Adrenal gland (tissue), 12 donors: ENCODE results near the gene LRRC55. TPM values are rescaled to one million over a fixed set of nuclear protein-coding genes. Genes with fewer than 3 reads are reported as not detected.

ENCODE experiments used
- DNase-seq, 7 donors: peaks; one replicate each; pipeline ENCODE4 v3.0.0-alpha.2; 2019 to 2020
- H3K27ac ChIP-seq, 5 donors: fragments of 200-600 bp; sonication (generic) in 4 of 5; 1 replicate in 3 of 5; 2 replicates in 2 of 5; pipeline versions ENCODE4 v1.5.1 to v1.8.0; 2016 to 2020; ENCODE audit warnings: mild to moderate bottlenecking in 1 of 5
- H3K27me3 ChIP-seq: fragments of 200-600 bp; 2 replicates; pipeline ENCODE4 v1.8.0; 2021
- H3K36me3 ChIP-seq, 2 donors: fragments of 200-600 bp; replicated peaks in 1 of 2; 1 replicate in 1 of 2; 2 replicates in 1 of 2; pipeline versions ENCODE4 v1.5.1 to v1.8.0; 2018 to 2022
- H3K4me1 ChIP-seq, 2 donors: fragments of 200-600 bp; replicated peaks in 1 of 2; 1 replicate in 1 of 2; 2 replicates in 1 of 2; pipeline versions ENCODE4 v1.5.1 to v1.8.0; 2018 to 2021
- H3K4me3 ChIP-seq, 4 donors: fragments of 200-600 bp; sonication (generic) in 3 of 4; one replicate each; pipeline ENCODE4 v1.5.1; 2016 to 2018
- H3K9me3 ChIP-seq, 3 donors: fragments of 200-600 bp; sonication (generic) in 1 of 3; replicated peaks in 1 of 3; 1 replicate in 2 of 3; 2 replicates in 1 of 3; pipeline versions ENCODE4 v1.5.1 to v1.8.0; 2016 to 2021
- CTCF ChIP-seq, 6 experiments: fragments of 450-650 bp in 4 of 6; fragments of 200-600 bp in 2 of 6; sonication (generic) in 1 of 6; IDR thresholded peaks; 1 replicate in 5 of 6; 2 replicates in 1 of 6; pipeline versions ENCODE4 v1.5.1 to v1.8.0; 2016 to 2021; ENCODE audit warnings: antibody characterized with exemption in 6 of 6, mild to moderate bottlenecking in 2 of 6, moderate library complexity in 1 of 6
- POLR2A ChIP-seq, 2 donors: fragments of 450-650 bp; IDR thresholded peaks; one replicate each; pipeline ENCODE4 v1.6.1; 2017; ENCODE audit warnings: antibody characterized with exemption in 2 of 2, mild to moderate bottlenecking in 2 of 2, moderate library complexity in 1 of 2
- WGBS, 4 donors: extraction: QIAGEN DNeasy Blood & Tissue Kit in 2 of 4; methylation state at CpG; one replicate each; pipeline versions ENCODE4 v1.1.5 to v1.1.7; 2013 to 2017; 5-methylcytosine and 5-hydroxymethylcytosine counted together
- intact Hi-C, 2 donors: fragments of 100-400 bp; cut with DNase I; formaldehyde crosslinking; loops; one replicate each; pipeline versions ENCODE4 v1.14.1 to v1.15.0; 2022 to 2023
- polyA plus RNA-seq, 3 donors: library from polyadenylated mRNA; stranded (reverse); fragments of 200-250 nt in 2 of 3; fragments of 350-450 nt in 1 of 3; fragmentation: Illumina TruSeq in 1 of 3; extraction: RNeasy Lipid Tissue Mini Kit (QIAGEN cat#74804) in 1 of 3; gene quantifications; one replicate each; pipeline ENCODE4 v1.2.3, GENCODE V29; 2013 to 2014
- total RNA-seq, 9 donors: library from RNA; depleted of rRNA in 4 of 9; stranded (reverse); fragments of >200 nt in 4 of 9; fragments of 120-200 nt in 1 of 9; fragmentation: NEBNext Ultra II Directional in 1 of 9; extraction: Animal tissue kit (Norgen Biotek cat#: 25700) in 1 of 9; gene quantifications; one replicate each; pipeline versions ENCODE4 v1.1.0 to v1.2.4, GENCODE V29; 2013 to 2023
- donor health status: healthy with polysubstance abuse.
- donor health status: Bipolar disorder and iron deficiency.
- donor health status: DM: yes; HTN: yes; CAD: no.
- donor health status: DM: no; HTN: no; CAD: no.
- donor health status: DM: no; HTN: no; CAD: no.
- donor health status: DM: yes; HTN: yes; CAD: no.

The LRRC55 gene
- total and polyA plus RNA-seq, 12 donors: 0.08 to 1.1 (median 0.50) TPM; not detected in 1

- WGBS, 4 donors: 71 to 92% (median 85%) methylated on average over 3 of the region's 3 CpGs
- Histone ChIP-seq H3K4me3 (no peak overlapping the region), H3K4me1 (peaks cover 0 to 10% of the 10 kb centered on the region in 2 donors), H3K27me3 (no peaks in the 10 kb centered on the region), H3K9me3 (no peaks in the 10 kb centered on the region), H3K27ac (no peak overlapping the region), H3K36me3 (no peaks in the 10 kb centered on the region)
- TF ChIP-seq CTCF (IDR thresholded peaks at IDR 0.05): no peak
- no peak for TF ChIP-seq POLR2A (IDR thresholded peaks at IDR 0.05)
- intact Hi-C loops: loop anchor here in 1 of 2 donors (10.0 kb wide), 1 partner anchor 98 kb away; no protein-coding TSS in a partner anchor
- DNase-seq: no peak
Measured at GRCh38 chr11:57146301-57146700, 35.5 kb upstream of the LRRC55 start.

- H3K36me3 ChIP-seq: no peaks in the 10 kb centered on the region
- H3K4me3 ChIP-seq: no peak overlapping the region
- H3K27ac ChIP-seq: no peak overlapping the region
- H3K4me1 ChIP-seq: peaks cover 0 to 10% of the 10 kb centered on the region in 2 donors
- H3K9me3 ChIP-seq: no peaks in the 10 kb centered on the region
- WGBS, 4 donors: 79 to 88% (median 85%) methylated on average over 5 of the region's 5 CpGs
- H3K27me3 ChIP-seq: no peaks in the 10 kb centered on the region
- DNase-seq: no peak
- intact Hi-C loops: loop anchor here in 1 of 2 donors (10.0 kb wide), 1 partner anchor 96 kb away; no protein-coding TSS in a partner anchor
- TF ChIP-seq CTCF (IDR thresholded peaks at IDR 0.05) (no peak), POLR2A (IDR thresholded peaks at IDR 0.05) (no peak)
Measured at GRCh38 chr11:57148621-57149020, 33.1 kb upstream of the LRRC55 start.

GRCh38 chr11:57150454-57150917 is 31.3 kb upstream of the LRRC55 start:
- intact Hi-C loops: no loop called here
- TF ChIP-seq CTCF (IDR thresholded peaks at IDR 0.05) (no peak), POLR2A (IDR thresholded peaks at IDR 0.05) (no peak)
- no peaks in the 10 kb centered on the region for H3K36me3 ChIP-seq
- H3K27ac ChIP-seq: no peak overlapping the region
- peaks cover 0 to 10% of the 10 kb centered on the region in 2 donors for H3K4me1 ChIP-seq
- 14 to 22% (median 17%) methylated on average over 4 of the region's 4 CpGs for WGBS, 4 donors
- no peaks in the 10 kb centered on the region for H3K9me3 ChIP-seq
- H3K4me3 ChIP-seq: no peak overlapping the region
- no peaks in the 10 kb centered on the region for H3K27me3 ChIP-seq
- DNase-seq: peak in 4 of 7 donors; percentile 13 to 32 (median 23)

GRCh38 chr11:57152134-57152533 is 29.6 kb upstream of the LRRC55 start:
- whole genome bisulfite sequencing, 4 donors: 51 to 65% (median 59%) methylated on average over 2 of the region's 2 CpGs
- DNase-seq: no peak
- H3K4me3 ChIP-seq: no peak overlapping the region
- no peaks in the 10 kb centered on the region for H3K27me3 ChIP-seq
- H3K9me3 ChIP-seq: no peaks in the 10 kb centered on the region
- no peaks in the 10 kb centered on the region for H3K36me3 ChIP-seq
- peaks cover 0 to 10% of the 10 kb centered on the region in 2 donors for H3K4me1 ChIP-seq
- H3K27ac ChIP-seq: no peak overlapping the region
- TF ChIP-seq POLR2A (IDR thresholded peaks at IDR 0.05) (no peak), CTCF (IDR thresholded peaks at IDR 0.05) (no peak)
- intact Hi-C loops: no loop called here
